BJ (cell line): ENCODE data around the gene OXT. TPM values are rescaled to one million over a fixed set of nuclear protein-coding genes. Genes with fewer than 3 reads are reported as not detected.

Source experiments
- CTCF ChIA-PET: fragments of 350-600 bp; formaldehyde crosslinking; extraction: SDS; loops from one replicate; lab custom pipeline; 2021; ENCODE audit warnings: antibody characterized with exemption, inconsistent platforms; lab: Yijun Ruan, JAX
- POLR2A ChIA-PET: fragments of 300-600 bp; sonication (Branson Sonifier 250); formaldehyde crosslinking; extraction: SDS; loops from one replicate; lab custom pipeline; 2021; ENCODE audit warnings: antibody characterized with exemption; lab: Charles Lee
- DNase-seq: peaks from one replicate; pipeline ENCODE4 v3.0.0-alpha.2; 2011; ENCODE audit warnings: low read depth
- H3K27me3 ChIP-seq: 2 replicates; pipeline ENCODE4 v1.6.0; 2011; ENCODE audit warnings: low read length; ENCODE audit not compliant: control insufficient read depth, insufficient read depth
- H3K36me3 ChIP-seq: 2 replicates; pipeline ENCODE4 v1.5.1; 2011; ENCODE audit warnings: low read length; ENCODE audit not compliant: control insufficient read depth, insufficient read depth
- H3K4me3 ChIP-seq: 2 replicates; pipeline ENCODE4 v1.5.1; 2011; ENCODE audit warnings: low read depth, mild to moderate bottlenecking, control low read depth, low read length
- polyA plus RNA-seq: library from polyadenylated mRNA; depleted of rRNA; stranded (reverse); fragments of >200 nt; gene quantifications from 2 replicates; pipeline ENCODE4 v1.2.3, GENCODE V29; 2011
- TF ChIP-seq, protein P1 (sequence below): IDR thresholded peaks from 2 replicates; pipeline ENCODE4 v1.5.1; 2011; ENCODE audit warnings: low read depth, mild to moderate bottlenecking, control low read depth, inconsistent platforms, low read length, moderate library complexity; ENCODE audit not compliant: insufficient read depth

OXT gene
- polyA plus RNA-seq, 1 experiment = not detected

DNA sequence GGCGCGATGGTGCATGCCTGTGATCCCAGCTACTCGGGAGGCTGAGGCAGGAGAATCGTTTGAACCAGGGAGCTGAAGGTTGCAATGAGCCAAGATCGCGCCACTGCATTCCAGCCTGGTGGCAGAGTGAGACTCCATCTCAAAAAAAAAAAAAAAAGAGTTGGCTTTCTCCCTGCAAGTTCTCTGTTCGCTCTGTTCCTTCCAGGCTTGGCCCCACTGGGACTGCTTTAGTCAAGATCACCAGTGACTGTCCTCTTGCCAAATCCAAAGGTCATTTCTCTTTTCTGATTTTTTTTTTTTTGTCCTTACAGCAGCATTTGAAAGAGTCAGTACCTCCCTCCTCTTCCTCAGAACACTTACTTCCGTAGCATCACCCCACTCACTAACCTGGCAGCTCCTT is 38.8 kb upstream of the OXT start:
- peaks cover 34% of the 10 kb centered on the region for H3K36me3 ChIP-seq
- no peak for DNase-seq
- CTCF ChIA-PET = interaction anchor here (0.6 kb wide), 1 partner anchor 21 kb away, joined by 3 read pairs; no protein-coding TSS in a partner anchor
- H3K27me3 ChIP-seq = no peaks in the 10 kb centered on the region
- POLR2A ChIA-PET = no interaction called here
- H3K4me3 ChIP-seq = no peak overlapping the region
- TF ChIP-seq, protein P1, sequence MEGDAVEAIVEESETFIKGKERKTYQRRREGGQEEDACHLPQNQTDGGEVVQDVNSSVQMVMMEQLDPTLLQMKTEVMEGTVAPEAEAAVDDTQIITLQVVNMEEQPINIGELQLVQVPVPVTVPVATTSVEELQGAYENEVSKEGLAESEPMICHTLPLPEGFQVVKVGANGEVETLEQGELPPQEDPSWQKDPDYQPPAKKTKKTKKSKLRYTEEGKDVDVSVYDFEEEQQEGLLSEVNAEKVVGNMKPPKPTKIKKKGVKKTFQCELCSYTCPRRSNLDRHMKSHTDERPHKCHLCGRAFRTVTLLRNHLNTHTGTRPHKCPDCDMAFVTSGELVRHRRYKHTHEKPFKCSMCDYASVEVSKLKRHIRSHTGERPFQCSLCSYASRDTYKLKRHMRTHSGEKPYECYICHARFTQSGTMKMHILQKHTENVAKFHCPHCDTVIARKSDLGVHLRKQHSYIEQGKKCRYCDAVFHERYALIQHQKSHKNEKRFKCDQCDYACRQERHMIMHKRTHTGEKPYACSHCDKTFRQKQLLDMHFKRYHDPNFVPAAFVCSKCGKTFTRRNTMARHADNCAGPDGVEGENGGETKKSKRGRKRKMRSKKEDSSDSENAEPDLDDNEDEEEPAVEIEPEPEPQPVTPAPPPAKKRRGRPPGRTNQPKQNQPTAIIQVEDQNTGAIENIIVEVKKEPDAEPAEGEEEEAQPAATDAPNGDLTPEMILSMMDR = no peak

DNA sequence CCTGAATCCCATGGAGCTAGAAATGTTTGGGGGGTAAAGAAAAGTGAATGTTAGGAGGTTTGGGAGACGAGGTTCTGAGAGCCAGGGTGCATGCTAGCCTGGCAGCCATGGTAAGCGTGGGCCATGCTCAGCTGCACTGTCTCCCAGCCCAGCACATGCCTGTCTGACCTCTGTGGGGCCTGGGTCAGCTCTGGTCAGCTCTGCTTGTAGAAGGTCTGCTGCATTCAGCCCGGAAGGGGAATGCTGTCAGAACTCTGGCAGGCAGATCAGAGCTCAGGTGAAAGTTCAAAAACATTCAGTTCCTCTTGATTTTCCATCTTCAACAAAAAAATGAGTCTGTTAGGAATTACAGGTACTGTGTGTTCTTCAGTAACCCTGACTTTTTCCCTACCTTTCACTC is 33.8 kb upstream of the OXT start:
- TF ChIP-seq, protein P1 = no peak
- H3K27me3 ChIP-seq = no peaks in the 10 kb centered on the region
- H3K36me3 ChIP-seq = peaks cover 38% of the 10 kb centered on the region
- ChIA-PET POLR2A (no interaction called here), CTCF (interaction anchor here (1.2 kb wide), 1 partner anchor 26 kb away, joined by 3 read pairs; no protein-coding TSS in a partner anchor)
- no peak for DNase-seq
- no peak overlapping the region for H3K4me3 ChIP-seq

DNA sequence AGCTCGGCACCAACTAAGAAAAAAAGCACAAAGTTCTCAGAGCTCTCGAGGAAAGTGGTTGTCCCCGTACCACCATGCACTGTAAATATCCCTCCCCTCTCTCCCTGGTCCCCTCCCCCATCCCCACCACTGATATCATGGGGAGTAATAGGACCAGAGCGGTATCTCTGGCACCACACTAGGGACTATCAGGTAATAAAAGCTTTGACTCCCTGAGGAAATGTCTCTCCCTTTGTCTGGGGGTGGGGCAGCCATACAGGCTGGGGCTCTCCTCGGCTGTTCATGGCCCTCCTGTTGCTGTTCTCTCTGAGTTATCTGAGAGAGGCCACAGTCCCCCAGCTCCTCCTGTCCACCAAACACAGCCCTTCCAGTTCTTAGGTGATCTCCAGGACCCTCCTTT is 33.0 kb upstream of the OXT start:
- POLR2A ChIA-PET = no interaction called here
- TF ChIP-seq, protein P1 = no peak
- DNase-seq = no peak
- Histone ChIP-seq H3K27me3 (no peaks in the 10 kb centered on the region), H3K4me3 (no peak overlapping the region), H3K36me3 (peaks cover 36% of the 10 kb centered on the region)
- CTCF ChIA-PET = interaction anchor here (0.7 kb wide), 1 partner anchor 15 kb away, joined by 5 read pairs; no protein-coding TSS in a partner anchor

DNA sequence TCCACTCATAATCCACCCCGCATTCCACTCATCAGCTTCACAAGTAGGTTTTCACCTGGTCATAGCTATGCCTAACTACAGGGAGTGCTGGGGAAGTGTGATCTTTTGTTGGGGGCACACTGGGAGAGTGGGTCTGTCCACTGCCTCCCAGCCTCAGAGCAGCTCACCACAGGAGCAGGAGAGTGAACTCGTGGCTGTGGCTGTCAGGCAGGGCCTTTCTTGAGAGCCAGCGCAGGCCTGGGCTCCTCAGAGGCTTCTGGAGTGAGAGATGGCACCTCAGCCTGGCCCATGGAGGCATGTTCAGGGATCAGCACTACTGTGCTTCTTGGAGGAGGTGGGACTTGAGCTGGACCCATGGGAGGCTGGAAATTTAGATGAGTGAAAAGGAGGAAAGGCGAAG is 32.0 kb upstream of the OXT start:
- CTCF ChIA-PET = no interaction called here
- no peak overlapping the region for H3K4me3 ChIP-seq
- POLR2A ChIA-PET = no interaction called here
- H3K36me3 ChIP-seq = peaks cover 36% of the 10 kb centered on the region
- TF ChIP-seq, protein P1 = no peak
- no peaks in the 10 kb centered on the region for H3K27me3 ChIP-seq
- no peak for DNase-seq

DNA sequence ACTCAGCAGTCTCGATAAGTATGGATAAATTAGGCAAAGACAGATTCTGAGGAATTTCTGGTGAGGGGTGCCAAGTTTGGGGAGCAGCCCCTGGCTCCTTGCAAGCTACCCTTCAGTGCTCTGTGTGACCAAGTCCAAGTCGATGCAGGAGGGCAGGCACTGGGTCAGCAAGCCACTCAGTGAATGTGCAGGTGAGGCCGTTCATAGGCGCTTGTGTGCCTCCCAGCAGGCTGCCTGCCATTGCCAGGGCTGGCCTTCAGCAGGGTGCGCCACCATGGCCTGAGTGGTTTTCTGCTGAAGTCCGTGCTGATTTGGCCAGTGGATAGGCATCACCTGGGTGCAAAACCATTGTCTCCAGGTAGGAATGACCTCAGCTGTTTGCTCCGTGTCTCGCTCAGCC is 31.3 kb upstream of the OXT start:
- TF ChIP-seq, protein P1 = no peak
- peaks cover 35% of the 10 kb centered on the region for H3K36me3 ChIP-seq
- H3K4me3 ChIP-seq = no peak overlapping the region
- CTCF ChIA-PET = interaction anchor here (1.1 kb wide), 1 partner anchor 10 kb away, joined by 3 read pairs; no protein-coding TSS in a partner anchor
- no peaks in the 10 kb centered on the region for H3K27me3 ChIP-seq
- POLR2A ChIA-PET = no interaction called here
- no peak for DNase-seq
